ENCODE results near the gene TSC22D4.

DNA sequence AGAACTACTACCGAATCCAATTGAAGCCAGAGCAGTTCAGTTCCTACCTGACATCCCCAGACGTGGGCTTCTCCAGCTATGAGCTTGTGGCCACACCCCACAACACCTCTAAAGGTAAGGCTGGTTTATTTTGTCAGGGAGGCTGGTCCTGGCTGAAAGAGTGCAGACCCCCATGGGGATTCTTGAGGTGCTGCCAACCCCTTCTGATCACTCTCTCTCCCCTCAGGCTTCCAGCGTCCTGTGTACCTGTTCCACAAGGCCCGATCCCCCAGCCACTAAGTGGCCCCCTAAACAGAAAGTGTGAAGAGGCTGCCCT is 45.8 kb downstream of the TSC22D4 start:
- TF ChIP-seq, protein P1, sequence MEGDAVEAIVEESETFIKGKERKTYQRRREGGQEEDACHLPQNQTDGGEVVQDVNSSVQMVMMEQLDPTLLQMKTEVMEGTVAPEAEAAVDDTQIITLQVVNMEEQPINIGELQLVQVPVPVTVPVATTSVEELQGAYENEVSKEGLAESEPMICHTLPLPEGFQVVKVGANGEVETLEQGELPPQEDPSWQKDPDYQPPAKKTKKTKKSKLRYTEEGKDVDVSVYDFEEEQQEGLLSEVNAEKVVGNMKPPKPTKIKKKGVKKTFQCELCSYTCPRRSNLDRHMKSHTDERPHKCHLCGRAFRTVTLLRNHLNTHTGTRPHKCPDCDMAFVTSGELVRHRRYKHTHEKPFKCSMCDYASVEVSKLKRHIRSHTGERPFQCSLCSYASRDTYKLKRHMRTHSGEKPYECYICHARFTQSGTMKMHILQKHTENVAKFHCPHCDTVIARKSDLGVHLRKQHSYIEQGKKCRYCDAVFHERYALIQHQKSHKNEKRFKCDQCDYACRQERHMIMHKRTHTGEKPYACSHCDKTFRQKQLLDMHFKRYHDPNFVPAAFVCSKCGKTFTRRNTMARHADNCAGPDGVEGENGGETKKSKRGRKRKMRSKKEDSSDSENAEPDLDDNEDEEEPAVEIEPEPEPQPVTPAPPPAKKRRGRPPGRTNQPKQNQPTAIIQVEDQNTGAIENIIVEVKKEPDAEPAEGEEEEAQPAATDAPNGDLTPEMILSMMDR (IDR thresholded peaks at IDR 0.05): no peak
- no peak for TF ChIP-seq POLR2A (IDR thresholded peaks at IDR 0.05)
